Left ventricle myocardium inferior (tissue), 1 donor: ENCODE results near the gene SULT2B1. TPM values are rescaled to one million over a fixed set of nuclear protein-coding genes. Genes with fewer than 3 reads are reported as not detected.

ENCODE experiments used
- DNase-seq: peaks from one replicate; pipeline ENCODE4 v3.0.0-alpha.2; 2020
- H3K27ac ChIP-seq: fragments of 200-600 bp; replicated peaks from 2 replicates; pipeline ENCODE4 v1.8.0; 2021
- H3K27me3 ChIP-seq: fragments of 200-600 bp; 2 replicates; pipeline ENCODE4 v1.8.0; 2021; ENCODE audit warnings: low read depth
- H3K36me3 ChIP-seq: fragments of 200-600 bp; 2 replicates; pipeline ENCODE4 v1.8.0; 2021
- H3K4me1 ChIP-seq: fragments of 200-600 bp; 2 replicates; pipeline ENCODE4 v1.8.0; 2021
- H3K4me3 ChIP-seq: fragments of 200-600 bp; 2 replicates; pipeline ENCODE4 v1.8.0; 2021; ENCODE audit warnings: mild to moderate bottlenecking, moderate library complexity
- H3K9me3 ChIP-seq: fragments of 200-600 bp; replicated peaks from 2 replicates; pipeline ENCODE4 v1.8.0; 2021
- intact Hi-C: fragments of 100-400 bp; cut with micrococcal nuclease; formaldehyde crosslinking; loops from one replicate; pipeline ENCODE4 v1.11.0; 2022
- total RNA-seq: library from RNA; stranded (reverse); fragmentation: NEBNext Ultra II Directional; extraction: Animal tissue kit (Norgen Biotek cat#: 25700); gene quantifications from one replicate; pipeline ENCODE4 v1.2.1, GENCODE V29; 2021
- TF ChIP-seq, protein P1 (sequence below): fragments of 200-600 bp; IDR thresholded peaks from 2 replicates; pipeline ENCODE4 v1.8.0; 2021; ENCODE audit warnings: antibody characterized with exemption, mild to moderate bottlenecking, borderline replicate concordance
- donor health status: DM: no; HTN: yes; CAD: no; lungs with severe emphysema.

SULT2B1 gene
- total RNA-seq, 1 donor from 2014 or later = 0.33 TPM

DNA sequence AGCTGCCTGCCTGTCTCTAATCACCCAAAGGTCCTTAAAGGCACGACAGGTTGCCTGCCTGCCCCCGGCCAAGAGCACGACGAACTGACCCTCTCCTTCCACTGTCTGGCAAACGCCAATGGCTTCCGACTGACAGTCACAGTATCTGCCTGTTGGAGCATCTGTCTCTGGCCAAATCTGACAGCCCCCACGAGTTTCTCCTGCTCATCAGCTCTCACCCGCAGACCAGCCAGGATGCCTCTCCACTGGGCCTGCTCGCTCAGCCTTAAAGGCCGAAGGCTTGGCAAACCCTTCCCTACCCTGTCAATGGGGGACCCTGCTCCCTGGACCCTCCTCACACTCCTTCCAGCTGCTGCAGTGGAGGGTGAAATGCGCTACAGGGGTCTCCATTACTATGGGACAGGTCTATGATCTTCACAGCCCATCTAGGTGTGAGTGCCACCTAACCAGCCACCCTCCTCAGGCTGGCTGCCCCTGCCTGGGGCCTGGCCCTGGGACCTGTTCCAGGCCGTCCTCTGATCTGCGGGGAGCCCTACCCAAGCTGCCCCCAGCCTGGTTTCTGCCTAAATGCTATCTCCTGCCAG is 62.0 kb downstream of the SULT2B1 start:
- no peak overlapping the region for H3K27ac ChIP-seq
- TF ChIP-seq, protein P1, sequence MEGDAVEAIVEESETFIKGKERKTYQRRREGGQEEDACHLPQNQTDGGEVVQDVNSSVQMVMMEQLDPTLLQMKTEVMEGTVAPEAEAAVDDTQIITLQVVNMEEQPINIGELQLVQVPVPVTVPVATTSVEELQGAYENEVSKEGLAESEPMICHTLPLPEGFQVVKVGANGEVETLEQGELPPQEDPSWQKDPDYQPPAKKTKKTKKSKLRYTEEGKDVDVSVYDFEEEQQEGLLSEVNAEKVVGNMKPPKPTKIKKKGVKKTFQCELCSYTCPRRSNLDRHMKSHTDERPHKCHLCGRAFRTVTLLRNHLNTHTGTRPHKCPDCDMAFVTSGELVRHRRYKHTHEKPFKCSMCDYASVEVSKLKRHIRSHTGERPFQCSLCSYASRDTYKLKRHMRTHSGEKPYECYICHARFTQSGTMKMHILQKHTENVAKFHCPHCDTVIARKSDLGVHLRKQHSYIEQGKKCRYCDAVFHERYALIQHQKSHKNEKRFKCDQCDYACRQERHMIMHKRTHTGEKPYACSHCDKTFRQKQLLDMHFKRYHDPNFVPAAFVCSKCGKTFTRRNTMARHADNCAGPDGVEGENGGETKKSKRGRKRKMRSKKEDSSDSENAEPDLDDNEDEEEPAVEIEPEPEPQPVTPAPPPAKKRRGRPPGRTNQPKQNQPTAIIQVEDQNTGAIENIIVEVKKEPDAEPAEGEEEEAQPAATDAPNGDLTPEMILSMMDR = no peak
- peaks cover 45% of the 10 kb centered on the region for H3K4me1 ChIP-seq
- peaks cover 30% of the 10 kb centered on the region for H3K36me3 ChIP-seq
- DNase-seq = no peak
- no peaks in the 10 kb centered on the region for H3K27me3 ChIP-seq
- H3K9me3 ChIP-seq = no peaks in the 10 kb centered on the region
- intact Hi-C loops = no loop called here
- no peak overlapping the region for H3K4me3 ChIP-seq

- H3K4me3 ChIP-seq = no peak within 1 kb of the TSS
These were observed 62.7 kb downstream of the SULT2B1 start, which contains the start of gene FAM83E for GRCh38 chr19:48614436-48615230. Gene FAM83E (minus strand): TSS chr19:48615076. CDS start chr19:48613372, 1,704 bp downstream.

GRCh38 chr19:48615231-48616040 is 63.5 kb downstream of the SULT2B1 start:
- Histone ChIP-seq H3K9me3 (no peaks in the 10 kb centered on the region), H3K4me1 (peaks cover 55% of the 10 kb centered on the region), H3K27me3 (no peaks in the 10 kb centered on the region), H3K4me3 (no peak overlapping the region), H3K27ac (no peak overlapping the region), H3K36me3 (peaks cover 30% of the 10 kb centered on the region)
- TF ChIP-seq, protein P1 = no peak
- DNase-seq = no peak
- intact Hi-C loops = no loop called here

More at GRCh38 chr19:48614436-48615230, 62.7 kb downstream of the SULT2B1 start, which contains the start of gene FAM83E:
- peaks cover 47% of the 10 kb centered on the region for H3K4me1 ChIP-seq
- no peak within 1 kb of the TSS for H3K27ac ChIP-seq
- no peaks in the 10 kb centered on the region for H3K9me3 ChIP-seq
- intact Hi-C loops = no loop called here
- no peak for DNase-seq
- H3K36me3 ChIP-seq = peaks cover 30% of the 10 kb centered on the region
- TF ChIP-seq, protein P1 = no peak
- H3K27me3 ChIP-seq = no peaks in the 10 kb centered on the region

DNA sequence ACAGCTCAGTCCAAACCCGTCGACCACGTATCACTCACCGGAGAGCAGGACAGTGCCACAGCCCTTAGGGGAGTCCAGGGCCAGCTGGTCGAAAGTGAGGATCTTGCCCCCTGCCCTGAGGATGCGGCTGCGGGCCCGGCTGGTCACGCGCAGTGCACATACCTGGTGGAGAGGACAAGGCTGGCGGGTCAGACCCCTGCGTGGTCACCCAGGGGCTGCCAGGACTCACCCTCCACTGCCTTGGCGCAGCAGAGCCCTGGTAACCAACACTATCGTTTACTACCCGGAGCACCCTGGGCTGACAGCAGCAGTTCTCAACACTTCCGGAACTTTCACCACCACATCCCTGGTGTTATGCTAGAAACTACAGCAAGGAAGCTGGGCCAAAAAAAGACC is 64.1 kb downstream of the SULT2B1 start:
- peaks cover 61% of the 10 kb centered on the region for H3K4me1 ChIP-seq
- H3K36me3 ChIP-seq = peaks cover 35% of the 10 kb centered on the region
- intact Hi-C loops = no loop called here
- H3K4me3 ChIP-seq = no peak overlapping the region
- no peak overlapping the region for H3K27ac ChIP-seq
- DNase-seq = no peak
- TF ChIP-seq, protein P1 = no peak
- no peaks in the 10 kb centered on the region for H3K27me3 ChIP-seq
- H3K9me3 ChIP-seq = no peaks in the 10 kb centered on the region

- Histone ChIP-seq H3K36me3 (peaks cover 40% of the 10 kb centered on the region), H3K27ac (no peak overlapping the region), H3K4me3 (peak overlapping the region; percentile 79), H3K27me3 (no peaks in the 10 kb centered on the region), H3K9me3 (no peaks in the 10 kb centered on the region), H3K4me1 (peaks cover 64% of the 10 kb centered on the region)
- intact Hi-C loops = no loop called here
- DNase-seq = no peak
- TF ChIP-seq, protein P1 = no peak
These were observed 64.6 kb downstream of the SULT2B1 start for GRCh38 chr19:48616491-48617056.
